ENCODE results near the gene SLC9A9.

Gene SLC9A9

DNA sequence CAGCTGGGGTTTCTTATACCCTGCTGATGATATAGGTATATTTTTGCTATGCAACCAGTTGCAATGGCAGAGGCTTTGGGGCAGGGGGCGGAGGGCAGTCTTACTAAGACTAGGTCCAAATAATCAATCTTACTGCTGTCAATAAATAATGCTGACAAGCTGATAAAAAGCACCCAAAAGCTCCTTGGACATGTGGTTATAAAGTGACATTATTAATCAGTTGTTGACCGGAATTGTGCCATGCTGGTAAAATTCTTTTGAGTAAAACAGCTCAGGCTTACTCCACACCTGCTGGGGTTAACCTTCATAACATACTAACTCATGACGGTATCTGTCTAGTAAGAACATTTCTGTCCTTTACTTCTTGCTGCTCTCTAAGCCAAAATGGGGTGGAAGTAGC, 626.8 kb downstream of the SLC9A9 start:
- H3K4me3 ChIP-seq (ENCODE audit: control insufficient read depth, low read depth, low read length): no peak overlapping the region
- no peak for DNase-seq (ENCODE audit: low read depth)
- TF ChIP-seq, protein P1, sequence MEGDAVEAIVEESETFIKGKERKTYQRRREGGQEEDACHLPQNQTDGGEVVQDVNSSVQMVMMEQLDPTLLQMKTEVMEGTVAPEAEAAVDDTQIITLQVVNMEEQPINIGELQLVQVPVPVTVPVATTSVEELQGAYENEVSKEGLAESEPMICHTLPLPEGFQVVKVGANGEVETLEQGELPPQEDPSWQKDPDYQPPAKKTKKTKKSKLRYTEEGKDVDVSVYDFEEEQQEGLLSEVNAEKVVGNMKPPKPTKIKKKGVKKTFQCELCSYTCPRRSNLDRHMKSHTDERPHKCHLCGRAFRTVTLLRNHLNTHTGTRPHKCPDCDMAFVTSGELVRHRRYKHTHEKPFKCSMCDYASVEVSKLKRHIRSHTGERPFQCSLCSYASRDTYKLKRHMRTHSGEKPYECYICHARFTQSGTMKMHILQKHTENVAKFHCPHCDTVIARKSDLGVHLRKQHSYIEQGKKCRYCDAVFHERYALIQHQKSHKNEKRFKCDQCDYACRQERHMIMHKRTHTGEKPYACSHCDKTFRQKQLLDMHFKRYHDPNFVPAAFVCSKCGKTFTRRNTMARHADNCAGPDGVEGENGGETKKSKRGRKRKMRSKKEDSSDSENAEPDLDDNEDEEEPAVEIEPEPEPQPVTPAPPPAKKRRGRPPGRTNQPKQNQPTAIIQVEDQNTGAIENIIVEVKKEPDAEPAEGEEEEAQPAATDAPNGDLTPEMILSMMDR (conservative IDR thresholded peaks at IDR 0.05; ENCODE audit: control insufficient read depth, insufficient read depth, low read depth, low read length): no peak

DNA sequence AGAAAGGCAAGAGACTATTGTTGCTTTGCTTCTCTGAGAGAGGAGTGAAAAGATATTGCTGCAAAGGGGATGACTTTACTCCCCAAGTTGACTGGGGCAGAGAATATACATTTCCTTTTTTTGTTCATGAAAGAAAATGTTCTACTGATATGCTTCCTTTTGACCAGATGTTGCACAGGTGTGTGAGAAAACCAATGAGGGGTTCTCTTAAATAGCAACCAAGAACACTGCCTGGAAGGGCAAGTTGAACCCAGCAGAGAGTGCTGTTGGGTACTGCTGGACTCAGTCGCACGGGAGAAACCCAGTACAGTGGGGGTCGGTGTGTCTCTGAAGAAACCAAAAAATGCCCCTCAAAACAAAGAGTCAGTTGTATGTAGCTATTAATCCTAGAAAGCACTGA, 627.5 kb downstream of the SLC9A9 start:
- no peak for DNase-seq (ENCODE audit: low read depth)
- no peak overlapping the region for H3K4me3 ChIP-seq (ENCODE audit: control insufficient read depth, low read depth, low read length)
- TF ChIP-seq, protein P1 (conservative IDR thresholded peaks at IDR 0.05; ENCODE audit: control insufficient read depth, insufficient read depth, low read depth, low read length): no peak

DNA sequence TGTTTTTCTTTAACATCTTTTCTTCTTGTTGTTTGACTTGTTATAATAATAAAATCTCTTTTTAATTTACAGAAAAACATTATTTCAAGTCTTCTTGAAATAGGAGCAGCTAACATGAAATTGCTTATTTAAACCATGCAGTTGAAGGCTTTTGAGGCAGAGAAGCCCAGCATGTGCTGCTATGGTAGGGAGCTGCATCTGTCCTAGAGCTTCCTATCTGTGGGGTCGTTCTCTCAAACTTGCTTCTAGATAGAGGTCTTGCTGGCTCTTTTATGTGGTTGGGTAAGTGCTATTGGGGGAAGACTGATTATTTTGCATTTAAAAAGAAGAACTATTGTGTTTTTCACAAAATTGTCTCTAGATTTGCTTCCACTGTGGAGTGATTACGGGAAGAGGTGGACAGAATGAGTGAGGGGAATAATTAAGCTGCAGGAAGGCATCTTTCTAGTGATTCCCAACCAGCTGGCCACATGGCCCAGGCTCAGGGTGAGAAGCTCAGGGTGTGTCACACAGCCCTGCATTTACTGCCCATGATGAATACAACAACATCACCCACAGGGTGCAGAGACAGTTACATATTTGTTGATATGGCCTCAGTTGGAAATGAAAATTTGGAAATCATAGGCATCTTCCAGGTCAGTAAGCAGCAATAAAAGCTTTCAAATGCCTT, 630.0 kb downstream of the SLC9A9 start:
- no peak overlapping the region for H3K4me3 ChIP-seq (ENCODE audit: control insufficient read depth, low read depth, low read length)

DNA sequence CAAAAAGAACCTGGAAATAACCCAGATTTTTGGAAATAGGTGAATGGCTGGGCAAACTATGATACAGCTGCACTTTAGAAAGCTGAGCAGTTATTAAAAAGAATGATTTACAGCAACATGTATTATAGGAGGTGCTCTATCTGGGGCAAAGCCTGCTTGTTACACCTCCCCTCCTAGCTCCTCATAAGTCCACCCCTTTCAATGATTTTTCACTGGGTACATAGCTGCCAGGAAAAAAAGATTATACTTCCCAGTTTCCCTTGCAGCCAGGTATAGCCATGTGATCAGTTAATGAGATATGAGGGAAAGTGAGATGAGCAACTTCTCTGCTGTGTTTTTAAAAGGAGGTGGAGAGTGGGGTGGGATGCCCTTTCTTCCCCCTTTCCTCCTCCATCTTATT, 631.0 kb downstream of the SLC9A9 start:
- no peak overlapping the region for H3K4me3 ChIP-seq (ENCODE audit: control insufficient read depth, low read depth, low read length)
- TF ChIP-seq, protein P1 (conservative IDR thresholded peaks at IDR 0.05; ENCODE audit: control insufficient read depth, insufficient read depth, low read depth, low read length): no peak
- no peak for DNase-seq (ENCODE audit: low read depth)

More for the DNA sequence above, 630.0 kb downstream of the SLC9A9 start:
- TF ChIP-seq, protein P1 (conservative IDR thresholded peaks at IDR 0.05; ENCODE audit: control insufficient read depth, insufficient read depth, low read depth, low read length): no peak
- no peak for DNase-seq (ENCODE audit: low read depth)

DNA sequence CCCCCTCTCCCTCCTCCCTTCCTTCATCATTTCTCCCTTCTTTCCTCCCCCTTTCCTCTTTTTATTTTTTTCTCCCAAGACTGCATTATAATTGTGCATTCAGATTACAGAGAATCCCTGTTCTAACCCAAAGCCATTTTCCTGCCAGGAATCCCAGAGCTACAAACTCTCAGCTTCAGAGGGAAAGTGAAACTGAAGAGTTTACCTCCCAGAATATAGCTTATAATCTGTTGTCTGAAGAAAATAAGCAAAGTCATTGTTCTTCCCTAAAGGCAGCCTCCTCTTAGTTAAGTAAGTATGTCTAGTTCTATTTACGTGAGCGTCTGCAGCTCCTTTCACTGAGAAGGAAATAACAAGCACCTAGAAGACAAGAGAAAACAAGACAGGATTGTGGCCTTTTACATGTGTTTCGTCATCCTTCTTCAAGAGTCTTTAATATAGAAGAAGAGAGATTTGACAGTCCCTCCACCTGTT, 631.5 kb downstream of the SLC9A9 start:
- no peak overlapping the region for H3K4me3 ChIP-seq (ENCODE audit: control insufficient read depth, low read depth, low read length)
- DNase-seq (ENCODE audit: low read depth): peak; percentile 10
- TF ChIP-seq, protein P1 (conservative IDR thresholded peaks at IDR 0.05; ENCODE audit: control insufficient read depth, insufficient read depth, low read depth, low read length): no peak
